ENCODE data around the gene UQCR11.

UQCR11 gene

DNA sequence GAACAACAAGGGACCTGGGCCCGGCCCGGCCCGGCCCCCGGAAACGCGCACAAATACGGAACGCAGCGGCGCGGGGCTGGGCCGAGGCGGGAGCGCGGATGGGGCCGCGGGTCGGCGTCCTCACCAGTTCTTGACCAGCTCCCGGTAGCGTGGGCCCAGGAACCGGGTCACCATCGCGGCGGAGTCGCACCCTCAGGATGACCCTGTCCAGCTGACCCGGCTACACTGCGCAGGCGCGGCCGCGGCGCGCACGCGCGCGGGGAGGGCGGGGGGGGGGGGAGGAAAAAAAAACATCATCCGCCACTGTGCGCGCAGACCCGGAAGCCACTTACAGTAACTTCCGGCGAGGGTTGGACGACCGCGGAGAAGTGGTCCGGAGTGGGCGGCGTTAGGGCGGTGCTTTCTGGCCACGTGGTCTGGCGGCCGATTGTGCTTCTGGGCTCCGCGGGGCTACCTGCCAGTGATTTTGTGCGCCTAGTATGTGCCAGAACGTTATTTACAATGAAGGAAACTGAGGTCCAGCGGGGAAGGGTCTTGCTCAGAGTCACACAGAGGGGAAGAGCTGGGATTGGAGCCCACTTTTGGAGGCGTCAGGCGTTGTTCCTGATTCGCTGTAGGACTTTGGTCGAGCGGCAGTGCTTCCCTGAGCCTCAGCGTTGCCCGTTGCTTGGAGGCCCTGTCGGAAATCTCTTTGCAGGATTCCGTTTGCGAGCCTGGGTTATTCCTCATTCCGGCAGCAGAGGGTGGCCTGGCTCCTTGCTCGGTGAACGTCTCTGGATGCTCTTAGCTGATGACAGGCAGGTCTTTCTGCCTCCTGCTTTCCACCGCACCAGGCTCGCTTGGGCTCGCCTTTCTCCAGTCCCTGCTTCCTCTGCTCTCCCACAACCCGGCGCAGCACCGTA, at the start of gene UQCR11:
Gene UQCR11, minus strand, starts transcription at position 227 of the 902 bp plus-strand sequence. Its CDS starts 53 bp downstream, at position 174.
- Histone ChIP-seq H3K27me3 (ENCODE audit: control insufficient read depth, low read length) (no peaks in the 10 kb centered on the region), H3K4me1 (ENCODE audit: control insufficient read depth, low read length) (peaks cover 67% of the 10 kb centered on the region), H3K27ac (ENCODE audit: low read depth, low read length) (peak within 1 kb of the TSS; percentile 88), H4K20me1 (ENCODE audit: control insufficient read depth, insufficient read depth, low read depth, low read length) (0 out of 2 replicates have a peak, but pooled peaks cover 3% of the 10 kb centered on the region), H3K9me3 (ENCODE audit: control insufficient read depth, insufficient read depth, low read length) (no peaks in the 10 kb centered on the region), H3K79me2 (ENCODE audit: control insufficient read depth, low read length) (peaks cover 48% of the 10 kb centered on the region), H3K36me3 (ENCODE audit: control insufficient read depth, low read length) (peaks cover 42% of the 10 kb centered on the region), H3K4me2 (ENCODE audit: low read length) (peak within 1 kb of the TSS; percentile 99), H3F3A (ENCODE audit: control insufficient read depth, insufficient read depth) (peaks cover 40% of the 10 kb centered on the region), H3K4me3 (ENCODE audit: low read length) (peak within 1 kb of the TSS; percentile 98), H3K9me2 (replicated peaks; ENCODE audit: control insufficient read depth, low read length) (no peaks in the 10 kb centered on the region)
- no peak for TF ChIP-seq EZH2phosphoT487 (IDR thresholded peaks at IDR 0.05; ENCODE audit: borderline replicate concordance, low read length)
- TF ChIP-seq, protein P1, sequence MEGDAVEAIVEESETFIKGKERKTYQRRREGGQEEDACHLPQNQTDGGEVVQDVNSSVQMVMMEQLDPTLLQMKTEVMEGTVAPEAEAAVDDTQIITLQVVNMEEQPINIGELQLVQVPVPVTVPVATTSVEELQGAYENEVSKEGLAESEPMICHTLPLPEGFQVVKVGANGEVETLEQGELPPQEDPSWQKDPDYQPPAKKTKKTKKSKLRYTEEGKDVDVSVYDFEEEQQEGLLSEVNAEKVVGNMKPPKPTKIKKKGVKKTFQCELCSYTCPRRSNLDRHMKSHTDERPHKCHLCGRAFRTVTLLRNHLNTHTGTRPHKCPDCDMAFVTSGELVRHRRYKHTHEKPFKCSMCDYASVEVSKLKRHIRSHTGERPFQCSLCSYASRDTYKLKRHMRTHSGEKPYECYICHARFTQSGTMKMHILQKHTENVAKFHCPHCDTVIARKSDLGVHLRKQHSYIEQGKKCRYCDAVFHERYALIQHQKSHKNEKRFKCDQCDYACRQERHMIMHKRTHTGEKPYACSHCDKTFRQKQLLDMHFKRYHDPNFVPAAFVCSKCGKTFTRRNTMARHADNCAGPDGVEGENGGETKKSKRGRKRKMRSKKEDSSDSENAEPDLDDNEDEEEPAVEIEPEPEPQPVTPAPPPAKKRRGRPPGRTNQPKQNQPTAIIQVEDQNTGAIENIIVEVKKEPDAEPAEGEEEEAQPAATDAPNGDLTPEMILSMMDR (IDR thresholded peaks at IDR 0.05; ENCODE audit: low read depth, low read length, poor library complexity, severe bottlenecking) = peak; percentile 62

DNA sequence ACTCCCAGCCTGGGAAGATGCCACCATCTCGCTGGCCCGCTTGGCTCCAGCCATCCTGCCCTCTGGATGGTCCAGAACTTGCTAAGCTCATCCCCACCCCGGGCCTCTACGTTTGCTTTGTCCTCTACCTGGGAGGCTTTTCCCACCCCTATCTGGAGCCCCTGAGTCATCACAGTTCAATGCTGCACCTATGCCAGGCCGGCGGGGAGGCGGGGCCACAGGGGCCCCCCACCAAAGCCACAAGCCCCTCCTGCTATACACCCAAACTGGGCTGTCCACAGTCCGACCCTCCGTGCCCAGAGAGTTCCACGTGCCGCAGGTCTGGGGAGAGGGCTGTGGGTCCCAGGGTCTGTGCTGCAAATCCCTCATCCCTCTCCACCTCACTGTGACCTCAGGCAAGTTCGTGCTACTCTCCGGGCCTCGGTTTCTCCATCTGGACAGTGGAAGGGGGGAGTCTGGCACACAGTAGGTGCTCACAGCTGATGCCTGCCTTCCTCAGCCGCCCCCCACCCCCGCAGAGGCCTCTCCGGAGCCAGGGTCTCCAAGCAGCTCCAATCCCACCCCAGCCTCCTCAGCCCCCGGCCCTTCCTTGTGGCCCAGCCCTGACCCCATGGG, 49.0 kb upstream of the UQCR11 start:
- Histone ChIP-seq H3K4me1 (ENCODE audit: control insufficient read depth, low read length) (peaks cover 23% of the 10 kb centered on the region), H3K27me3 (ENCODE audit: control insufficient read depth, low read length) (no peaks in the 10 kb centered on the region), H3K4me3 (ENCODE audit: low read length) (no peak overlapping the region), H4K20me1 (ENCODE audit: control insufficient read depth, insufficient read depth, low read depth, low read length) (no peaks in the 10 kb centered on the region), H3K79me2 (ENCODE audit: control insufficient read depth, low read length) (peaks cover 28% of the 10 kb centered on the region), H3K36me3 (ENCODE audit: control insufficient read depth, low read length) (peaks cover 23% of the 10 kb centered on the region), H3F3A (ENCODE audit: control insufficient read depth, insufficient read depth) (peaks cover 14% of the 10 kb centered on the region), H3K27ac (ENCODE audit: low read depth, low read length) (no peak overlapping the region), H3K9me2 (replicated peaks; ENCODE audit: control insufficient read depth, low read length) (no peaks in the 10 kb centered on the region), H3K9me3 (ENCODE audit: control insufficient read depth, insufficient read depth, low read length) (no peaks in the 10 kb centered on the region), H3K4me2 (ENCODE audit: low read length) (no peak overlapping the region)
- TF ChIP-seq, protein P1 (IDR thresholded peaks at IDR 0.05; ENCODE audit: low read depth, low read length, poor library complexity, severe bottlenecking) = no peak
- TF ChIP-seq EZH2phosphoT487 (IDR thresholded peaks at IDR 0.05; ENCODE audit: borderline replicate concordance, low read length) = no peak

DNA sequence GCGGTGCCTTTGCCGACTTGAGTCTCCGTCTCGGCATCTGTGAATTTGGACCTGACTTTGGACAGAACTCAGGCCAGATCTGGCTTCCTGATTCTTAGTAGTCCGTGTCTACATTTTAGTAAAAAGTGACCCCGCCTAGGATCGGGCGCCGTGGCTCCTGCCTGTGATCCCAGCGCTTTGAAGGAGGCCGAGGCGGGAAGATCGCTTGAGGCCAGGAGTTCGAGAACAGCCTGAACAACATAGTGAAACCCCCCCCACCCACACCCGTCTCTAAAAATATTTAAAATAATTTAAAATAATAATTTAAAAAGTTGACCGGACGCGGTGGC, 48.0 kb upstream of the UQCR11 start:
- no peaks in the 10 kb centered on the region for H3K9me2 ChIP-seq (replicated peaks; ENCODE audit: control insufficient read depth, low read length)
- peaks cover 38% of the 10 kb centered on the region for H3K79me2 ChIP-seq (ENCODE audit: control insufficient read depth, low read length)
- H3K4me1 ChIP-seq (ENCODE audit: control insufficient read depth, low read length) = peaks cover 33% of the 10 kb centered on the region
- H3K4me2 ChIP-seq (ENCODE audit: low read length) = peak overlapping the region; percentile 73
- peak overlapping the region; percentile 70 for H3K27ac ChIP-seq (ENCODE audit: low read depth, low read length)
- peak overlapping the region; percentile 76 for H3K4me3 ChIP-seq (ENCODE audit: low read length)
- H3F3A ChIP-seq (ENCODE audit: control insufficient read depth, insufficient read depth) = peaks cover 20% of the 10 kb centered on the region
- no peaks in the 10 kb centered on the region for H3K27me3 ChIP-seq (ENCODE audit: control insufficient read depth, low read length)
- peaks cover 30% of the 10 kb centered on the region for H3K36me3 ChIP-seq (ENCODE audit: control insufficient read depth, low read length)
- no peaks in the 10 kb centered on the region for H4K20me1 ChIP-seq (ENCODE audit: control insufficient read depth, insufficient read depth, low read depth, low read length)
- no peaks in the 10 kb centered on the region for H3K9me3 ChIP-seq (ENCODE audit: control insufficient read depth, insufficient read depth, low read length)
- TF ChIP-seq EZH2phosphoT487 (IDR thresholded peaks at IDR 0.05; ENCODE audit: borderline replicate concordance, low read length) = no peak
- TF ChIP-seq, protein P1 (IDR thresholded peaks at IDR 0.05; ENCODE audit: low read depth, low read length, poor library complexity, severe bottlenecking) = no peak
